ENCODE results near the gene DR1. TPM values are rescaled to one million over a fixed set of nuclear protein-coding genes. Genes with fewer than 3 reads are reported as not detected.

DR1 gene
- total and polyA plus RNA-seq, 2 of the 13 experiments (the other 11 are each of a cell fraction or from before 2014, with no cell fraction given): 17.8 to 42.3 TPM

GRCh38 chr1:93414749-93415148 lies 69.0 kb downstream of the DR1 start:
- TF ChIP-seq MAZ (IDR thresholded peaks at IDR 0.05; ENCODE audit: borderline replicate concordance, low read depth, low read length) (no peak), MAZ (CRISPR knock-in tag; IDR thresholded peaks at IDR 0.05; ENCODE audit: low read depth) (no peak), KIAA2018 (CRISPR knock-in tag; IDR thresholded peaks at IDR 0.05; ENCODE audit: borderline replicate concordance) (no peak), KMT2A (CRISPR knock-in tag; IDR thresholded peaks at IDR 0.05) (no peak), TEAD2 (CRISPR knock-in tag; IDR thresholded peaks at IDR 0.05) (no peak), ATRX (CRISPR knock-in tag; IDR thresholded peaks at IDR 0.05; ENCODE audit: borderline replicate concordance) (no peak), ZNF441 (CRISPR knock-in tag; IDR thresholded peaks at IDR 0.05; ENCODE audit: borderline replicate concordance) (no peak), PCBP1 (IDR thresholded peaks at IDR 0.05; ENCODE audit: borderline replicate concordance, low read depth, low read length) (no peak), MBNL3 (CRISPR knock-in tag; conservative IDR thresholded peaks at IDR 0.05) (no peak), ZNF7 (CRISPR knock-in tag; IDR thresholded peaks at IDR 0.05) (no peak), ZBTB33 (CRISPR knock-in tag; IDR thresholded peaks at IDR 0.05) (no peak), TSC22D2 (CRISPR knock-in tag; IDR thresholded peaks at IDR 0.05; ENCODE audit: borderline replicate concordance) (no peak), MAFF (IDR thresholded peaks at IDR 0.05; ENCODE audit: low read depth, low read length) (no peak), ESRRA (CRISPR knock-in tag; IDR thresholded peaks at IDR 0.05; ENCODE audit: low read depth) (no peak)
- in situ Hi-C loops (cut with HindIII; ENCODE audit: extremely low pct_ligation_motif_present, low pct_unique_long_range_greater_than_20kb) (no loop called here), intact Hi-C loops (cut with micrococcal nuclease; ENCODE audit: unreplicated experiment) (no loop called here)
- Histone ChIP-seq H3K9ac (ENCODE audit: insufficient read depth, low read depth, low read length) (no peak overlapping the region), H3K36me3 (replicated peaks in 1 of 2; ENCODE audit: control insufficient read depth in 1 of 2, insufficient read depth in 2 of 2, low read length in 2 of 2) (no peaks in the 10 kb centered on the region), H3K27ac (ENCODE audit: extremely low read length, insufficient read depth, low read length) (no peak overlapping the region), H3K27me3 (ENCODE audit: control insufficient read depth in 1 of 2, insufficient read depth in 2 of 2, low read length in 2 of 2) (peaks cover 0 to 5% of the 10 kb centered on the region in 2 experiments; a peak in 2 of 5 replicates), H3K4me2 (ENCODE audit: low read depth, low read length) (no peak overlapping the region), H3K4me1 (ENCODE audit: insufficient read depth, low read length) (0 out of 2 replicates have a peak, but pooled peaks cover 6% of the 10 kb centered on the region), H4K20me1 (ENCODE audit: insufficient read depth, low read length) (no peaks in the 10 kb centered on the region), H3K4me3 (replicated peaks in 1 of 3; ENCODE audit: insufficient read depth in 1 of 3, low read depth in 2 of 3, low read length in 3 of 3) (no peak overlapping the region), H3K9me3 (ENCODE audit: low read length) (peaks cover under 1% of the 10 kb centered on the region; the same call in 1 of the 2 replicates), H3K79me2 (ENCODE audit: insufficient read depth, low read length) (no peaks in the 10 kb centered on the region), H2AFZ (ENCODE audit: low read length) (no peak overlapping the region)
- ChIA-PET POLR2A (no interaction called here), CTCF (ENCODE audit: low intra/inter-chr PET ratio, low total read pairs) (no interaction called here)
- WGBS (ENCODE audit: low lambda C conversion rate): 5% methylated on average over 3 of the region's 3 CpGs
- FAIRE-seq: no peak
- ATAC-seq: no peak
- DNase-seq (ENCODE audit: low spot score): no peak
- no TSS peak for BruUV-seq (replicated peaks)

Data from HepG2 (cell line).